ENCODE data around the gene RWDD4. TPM values are rescaled to one million over a fixed set of nuclear protein-coding genes. Genes with fewer than 3 reads are reported as not detected.

Gene RWDD4
- total RNA-seq, 1 donor from 2014 or later: 18.2 TPM

DNA sequence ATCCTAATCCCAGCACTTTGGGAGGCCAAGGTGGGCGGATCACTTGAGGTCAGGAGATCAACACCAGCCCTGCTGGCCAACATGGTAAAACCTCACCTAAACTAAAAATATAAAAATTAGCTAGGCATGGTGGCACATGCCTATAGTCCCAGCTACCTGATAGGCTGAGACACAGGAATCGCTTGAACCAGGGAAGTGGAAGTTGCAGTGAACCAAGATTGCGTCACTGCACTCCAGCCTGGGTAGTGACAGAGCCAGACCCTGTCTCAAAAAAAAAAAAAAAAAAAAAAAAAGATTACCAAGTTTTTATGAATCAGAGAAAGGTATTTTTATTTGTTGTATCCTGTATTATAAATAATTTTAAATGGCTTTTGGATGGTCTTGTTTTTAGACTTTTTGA is 15.2 kb upstream of the RWDD4 start:
- Histone ChIP-seq H3K27me3 (no peaks in the 10 kb centered on the region), H3K9me3 (no peaks in the 10 kb centered on the region)
- no peak for TF ChIP-seq POLR2A (IDR thresholded peaks at IDR 0.05)
- TF ChIP-seq POLR2AphosphoS5 (IDR thresholded peaks at IDR 0.05; ENCODE audit: insufficient read depth in 1 of 2, low read depth in 1 of 2): no peak
- TF ChIP-seq, protein P1, sequence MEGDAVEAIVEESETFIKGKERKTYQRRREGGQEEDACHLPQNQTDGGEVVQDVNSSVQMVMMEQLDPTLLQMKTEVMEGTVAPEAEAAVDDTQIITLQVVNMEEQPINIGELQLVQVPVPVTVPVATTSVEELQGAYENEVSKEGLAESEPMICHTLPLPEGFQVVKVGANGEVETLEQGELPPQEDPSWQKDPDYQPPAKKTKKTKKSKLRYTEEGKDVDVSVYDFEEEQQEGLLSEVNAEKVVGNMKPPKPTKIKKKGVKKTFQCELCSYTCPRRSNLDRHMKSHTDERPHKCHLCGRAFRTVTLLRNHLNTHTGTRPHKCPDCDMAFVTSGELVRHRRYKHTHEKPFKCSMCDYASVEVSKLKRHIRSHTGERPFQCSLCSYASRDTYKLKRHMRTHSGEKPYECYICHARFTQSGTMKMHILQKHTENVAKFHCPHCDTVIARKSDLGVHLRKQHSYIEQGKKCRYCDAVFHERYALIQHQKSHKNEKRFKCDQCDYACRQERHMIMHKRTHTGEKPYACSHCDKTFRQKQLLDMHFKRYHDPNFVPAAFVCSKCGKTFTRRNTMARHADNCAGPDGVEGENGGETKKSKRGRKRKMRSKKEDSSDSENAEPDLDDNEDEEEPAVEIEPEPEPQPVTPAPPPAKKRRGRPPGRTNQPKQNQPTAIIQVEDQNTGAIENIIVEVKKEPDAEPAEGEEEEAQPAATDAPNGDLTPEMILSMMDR (IDR thresholded peaks at IDR 0.05): no peak

DNA sequence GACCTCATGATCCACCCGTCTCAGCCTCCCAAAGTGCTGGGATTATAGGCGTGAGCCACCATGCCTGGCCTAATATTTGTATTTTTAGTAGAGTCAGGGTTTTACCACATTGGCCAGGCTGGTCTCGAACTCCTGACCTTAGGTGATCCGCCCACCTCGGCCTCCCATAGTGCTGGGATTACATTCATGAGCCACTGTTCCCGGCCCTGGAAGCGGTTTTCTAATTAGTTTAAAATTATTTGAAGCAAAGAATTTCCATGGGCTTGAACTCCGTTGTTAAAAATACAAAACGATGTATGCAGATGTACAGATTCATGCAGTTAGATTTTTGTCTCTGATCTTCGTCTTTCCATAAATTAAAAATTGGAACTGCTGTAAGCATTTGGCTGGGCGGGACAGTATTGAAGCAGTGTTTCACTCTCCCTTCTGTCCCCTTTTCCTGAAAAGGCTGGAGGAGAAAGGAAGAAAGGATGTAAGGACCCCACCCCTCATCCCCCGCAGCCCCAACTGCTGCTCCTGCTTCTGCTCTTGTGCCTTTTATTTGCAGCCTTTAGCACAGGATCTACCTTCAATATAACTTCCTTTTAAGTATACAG is 12.1 kb upstream of the RWDD4 start:
- TF ChIP-seq, protein P1 (IDR thresholded peaks at IDR 0.05): no peak
- TF ChIP-seq POLR2A (IDR thresholded peaks at IDR 0.05): no peak
- TF ChIP-seq POLR2AphosphoS5 (IDR thresholded peaks at IDR 0.05; ENCODE audit: insufficient read depth in 1 of 2, low read depth in 1 of 2): no peak
- Histone ChIP-seq H3K36me3 (peaks cover 0 to 36% of the 10 kb centered on the region in 2 donors), H3K27ac (no peak overlapping the region), H3K4me1 (no peaks in the 10 kb centered on the region), H3K27me3 (no peaks in the 10 kb centered on the region), H3K4me3 (no peak overlapping the region), H3K9me3 (no peaks in the 10 kb centered on the region)
- intact Hi-C loops (cut with DNase I): no loop called here
- DNase-seq (ENCODE audit: extremely low spot score in 2 of 2): no peak

More for the DNA sequence above, 15.2 kb upstream of the RWDD4 start:
- no peak for DNase-seq (ENCODE audit: extremely low spot score in 2 of 2)
- Histone ChIP-seq H3K4me1 (peaks cover 5% of the 10 kb centered on the region), H3K27ac (no peak overlapping the region), H3K36me3 (peaks cover 0 to 32% of the 10 kb centered on the region in 2 donors), H3K4me3 (no peak overlapping the region)
- intact Hi-C loops (cut with DNase I): no loop called here

DNA sequence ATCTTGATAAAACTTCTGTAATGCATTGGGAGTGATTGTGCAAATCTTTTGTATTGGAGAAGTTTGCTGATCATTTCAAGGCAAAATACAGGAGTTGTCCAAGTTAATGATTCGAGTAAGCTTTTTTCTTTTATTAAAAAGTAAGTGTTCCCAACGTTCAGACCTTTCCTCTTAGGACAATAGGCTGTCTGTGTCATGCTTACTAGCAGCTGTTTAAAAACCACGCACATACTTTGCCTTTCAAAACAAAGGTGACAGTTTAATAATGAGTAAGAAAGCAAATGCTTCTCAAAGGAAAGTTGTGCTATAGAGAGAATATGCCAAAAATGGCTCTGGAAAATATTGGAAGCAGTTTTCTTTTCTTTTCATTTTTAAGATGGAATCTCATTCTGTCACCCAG is 11.3 kb upstream of the RWDD4 start:
- Histone ChIP-seq H3K4me3 (no peak overlapping the region), H3K36me3 (peaks cover 0 to 39% of the 10 kb centered on the region in 2 donors), H3K4me1 (no peaks in the 10 kb centered on the region), H3K27me3 (no peaks in the 10 kb centered on the region), H3K9me3 (no peaks in the 10 kb centered on the region), H3K27ac (no peak overlapping the region)
- intact Hi-C loops (cut with DNase I): no loop called here
- no peak for TF ChIP-seq POLR2A (IDR thresholded peaks at IDR 0.05)
- TF ChIP-seq, protein P1 (IDR thresholded peaks at IDR 0.05): no peak
- no peak for TF ChIP-seq POLR2AphosphoS5 (IDR thresholded peaks at IDR 0.05; ENCODE audit: insufficient read depth in 1 of 2, low read depth in 1 of 2)
- DNase-seq (ENCODE audit: extremely low spot score in 2 of 2): no peak

DNA sequence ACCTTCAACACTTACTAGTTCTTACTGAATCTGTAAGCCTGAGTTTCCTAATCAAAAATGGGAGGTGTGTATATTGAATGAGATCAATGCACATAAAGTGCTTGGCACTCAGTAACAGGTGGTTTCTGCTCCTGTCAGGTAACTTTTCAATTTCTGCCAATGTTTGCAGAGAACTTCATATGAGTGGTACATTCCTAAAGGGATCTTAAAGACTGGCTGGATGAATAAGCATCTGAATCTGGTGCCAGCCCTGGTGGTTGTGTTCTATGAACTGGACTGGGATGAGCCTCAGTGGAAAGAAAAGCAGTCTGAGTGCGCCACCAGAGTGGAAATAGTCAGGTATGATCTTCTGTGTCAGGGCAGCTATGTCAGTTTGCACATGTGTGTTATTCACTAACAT is 7.1 kb upstream of the RWDD4 start:
- H3K9me3 ChIP-seq: no peaks in the 10 kb centered on the region
- H3K36me3 ChIP-seq: peaks cover 0 to 39% of the 10 kb centered on the region in 2 donors
- no peaks in the 10 kb centered on the region for H3K4me1 ChIP-seq
- no peak overlapping the region for H3K27ac ChIP-seq
- H3K4me3 ChIP-seq: no peak overlapping the region
- intact Hi-C loops (cut with DNase I): no loop called here
- DNase-seq (ENCODE audit: extremely low spot score in 2 of 2): no peak
- no peak for TF ChIP-seq POLR2A (IDR thresholded peaks at IDR 0.05)
- TF ChIP-seq POLR2AphosphoS5 (IDR thresholded peaks at IDR 0.05; ENCODE audit: insufficient read depth in 1 of 2, low read depth in 1 of 2): no peak
- TF ChIP-seq, protein P1 (IDR thresholded peaks at IDR 0.05): no peak
- no peaks in the 10 kb centered on the region for H3K27me3 ChIP-seq

DNA sequence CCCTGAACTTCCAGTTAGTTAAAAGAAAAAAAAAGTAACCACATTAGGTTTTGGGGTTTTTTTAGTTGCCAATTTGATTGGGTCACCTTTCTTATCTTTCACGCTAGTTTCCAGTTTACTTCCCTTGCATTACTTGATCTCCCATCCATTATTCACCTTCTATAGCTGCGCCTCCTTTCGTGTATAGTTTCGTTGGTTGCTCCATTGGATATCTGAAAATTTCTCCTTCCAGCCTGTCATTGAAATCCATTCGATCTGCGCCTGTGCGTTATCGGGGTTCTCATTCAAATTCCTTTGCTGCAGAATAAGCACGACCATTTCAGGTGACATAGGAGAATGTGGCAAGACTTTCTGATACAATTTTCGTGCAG is 872 bp upstream of the RWDD4 start:
- intact Hi-C loops (cut with DNase I): loop anchor here (10.0 kb wide), 1 partner anchor 155 kb away; the partner anchor contains the start of gene ING2

More for the DNA sequence above, 872 bp upstream of the RWDD4 start:
- Histone ChIP-seq H3K9me3 (no peaks in the 10 kb centered on the region), H3K4me3 (peak overlapping the region; percentile 73 to 78), H3K36me3 (no peaks in the 10 kb centered on the region), H3K4me1 (peaks cover 31% of the 10 kb centered on the region), H3K27me3 (no peaks in the 10 kb centered on the region), H3K27ac (peak overlapping the region; percentile 86)
- DNase-seq (ENCODE audit: extremely low spot score in 2 of 2): no peak
- no peak for TF ChIP-seq POLR2AphosphoS5 (IDR thresholded peaks at IDR 0.05; ENCODE audit: insufficient read depth in 1 of 2, low read depth in 1 of 2)
- TF ChIP-seq, protein P1 (IDR thresholded peaks at IDR 0.05): no peak
- no peak for TF ChIP-seq POLR2A (IDR thresholded peaks at IDR 0.05)

Data from vagina (tissue), 2 donors.